ENCODE data around the gene MYMK. TPM values are rescaled to one million over a fixed set of nuclear protein-coding genes. Genes with fewer than 3 reads are reported as not detected.

MYMK gene
- polyA plus RNA-seq (2011; rRNA removed) (not detected in 2 replicates), polyA minus RNA-seq (2011; rRNA and poly(A)+ RNA removed) (not detected in 2 replicates)

- Histone ChIP-seq H3K4me3 (ENCODE audit: low read depth, low read length) (no peak within 1 kb of the TSS), H3K36me3 (ENCODE audit: control insufficient read depth, insufficient read depth, low read length) (no peaks in the 10 kb centered on the region), H3K27me3 (ENCODE audit: control insufficient read depth, insufficient read depth, low read length) (peaks cover 23% of the 10 kb centered on the region)
- TF ChIP-seq CTCF (IDR thresholded peaks at IDR 0.05; ENCODE audit: insufficient read depth, low read depth, low read length) = no peak
- CTCF ChIA-PET = no interaction called here
- POLR2A ChIA-PET = no interaction called here
- no peak for DNase-seq (ENCODE audit: low read depth)
These were observed at the start of gene MYMK for GRCh38 chr9:133524679-133525228. Gene MYMK, minus strand, starts transcription at chr9:133524959. Its CDS starts 115 bp downstream, at chr9:133524844.

- Histone ChIP-seq H3K27me3 (ENCODE audit: control insufficient read depth, insufficient read depth, low read length) (peaks cover 11% of the 10 kb centered on the region), H3K4me3 (ENCODE audit: low read depth, low read length) (no peak overlapping the region), H3K36me3 (ENCODE audit: control insufficient read depth, insufficient read depth, low read length) (no peaks in the 10 kb centered on the region)
- no peak for TF ChIP-seq CTCF (IDR thresholded peaks at IDR 0.05; ENCODE audit: insufficient read depth, low read depth, low read length)
- ChIA-PET CTCF (no interaction called here), POLR2A (no interaction called here)
- no peak for DNase-seq (ENCODE audit: low read depth)
These were observed 49.2 kb upstream of the MYMK start for GRCh38 chr9:133573791-133574515.

- Histone ChIP-seq H3K36me3 (ENCODE audit: control insufficient read depth, insufficient read depth, low read length) (no peaks in the 10 kb centered on the region), H3K4me3 (ENCODE audit: low read depth, low read length) (no peak overlapping the region), H3K27me3 (ENCODE audit: control insufficient read depth, insufficient read depth, low read length) (peaks cover 11% of the 10 kb centered on the region)
- ChIA-PET POLR2A (no interaction called here), CTCF (interaction anchor here (0.9 kb wide), 1 partner anchor 14 kb away, joined by 3 read pairs; no protein-coding TSS in a partner anchor)
- no peak for DNase-seq (ENCODE audit: low read depth)
- no peak for TF ChIP-seq CTCF (IDR thresholded peaks at IDR 0.05; ENCODE audit: insufficient read depth, low read depth, low read length)
These were observed 48.1 kb upstream of the MYMK start for GRCh38 chr9:133572821-133573361.

GRCh38 chr9:133571896-133572595 lies 47.3 kb upstream of the MYMK start:
- H3K4me3 ChIP-seq (ENCODE audit: low read depth, low read length) = no peak overlapping the region
- POLR2A ChIA-PET = no interaction called here
- CTCF ChIA-PET = no interaction called here
- peaks cover 10% of the 10 kb centered on the region for H3K27me3 ChIP-seq (ENCODE audit: control insufficient read depth, insufficient read depth, low read length)
- H3K36me3 ChIP-seq (ENCODE audit: control insufficient read depth, insufficient read depth, low read length) = no peaks in the 10 kb centered on the region
- no peak for DNase-seq (ENCODE audit: low read depth)
- no peak for TF ChIP-seq CTCF (IDR thresholded peaks at IDR 0.05; ENCODE audit: insufficient read depth, low read depth, low read length)

GRCh38 chr9:133571391-133571890 lies 46.7 kb upstream of the MYMK start:
- CTCF ChIA-PET = no interaction called here
- Histone ChIP-seq H3K36me3 (ENCODE audit: control insufficient read depth, insufficient read depth, low read length) (no peaks in the 10 kb centered on the region), H3K4me3 (ENCODE audit: low read depth, low read length) (no peak overlapping the region), H3K27me3 (ENCODE audit: control insufficient read depth, insufficient read depth, low read length) (peaks cover 10% of the 10 kb centered on the region)
- DNase-seq (ENCODE audit: low read depth) = no peak
- TF ChIP-seq CTCF (IDR thresholded peaks at IDR 0.05; ENCODE audit: insufficient read depth, low read depth, low read length) = no peak
- POLR2A ChIA-PET = no interaction called here
